Right atrium auricular region (tissue), 2 donors: ENCODE data around the gene CADM2. TPM values are rescaled to one million over a fixed set of nuclear protein-coding genes. Genes with fewer than 3 reads are reported as not detected.

Experiments used
- DNase-seq: peaks from one replicate; pipeline ENCODE4 v3.0.0-alpha.2; 2019; ENCODE audit warnings: low spot score
- H3K27ac ChIP-seq, 2 donors: fragments of 200-600 bp; sonication (generic); 1 replicate in 1 of 2; 2 replicates in 1 of 2; pipeline ENCODE4 v1.5.1; 2016 to 2019
- H3K27me3 ChIP-seq, 2 donors: fragments of 200-600 bp; sonication (generic); one replicate each; pipeline versions ENCODE4 v1.5.1 to v1.6.0; 2017 to 2019
- H3K36me3 ChIP-seq: fragments of 200-600 bp; sonication (generic); one replicate; pipeline ENCODE4 v1.5.1; 2016
- H3K4me1 ChIP-seq, 2 donors: fragments of 200-600 bp; sonication (generic); one replicate each; pipeline versions ENCODE4 v1.5.1 to v1.6.0; 2017 to 2019
- H3K4me3 ChIP-seq, 2 donors: fragments of 200-600 bp; sonication (generic); 1 replicate in 1 of 2; 2 replicates in 1 of 2; pipeline ENCODE4 v1.5.1; 2017 to 2019; ENCODE audit warnings: mild to moderate bottlenecking in 1 of 2, moderate library complexity in 1 of 2
- H3K9me3 ChIP-seq, 2 donors: fragments of 200-600 bp; sonication (generic); one replicate each; pipeline ENCODE4 v1.5.1; 2019
- CTCF ChIP-seq, 2 donors: fragments of 200-600 bp; sonication (generic); IDR thresholded peaks; one replicate each; pipeline ENCODE4 v1.5.1; 2019; ENCODE audit warnings: antibody characterized with exemption in 2 of 2
- total RNA-seq, 2 donors: library from RNA; depleted of rRNA; stranded (reverse); fragments of >200 nt; gene quantifications; one replicate each; pipeline ENCODE4 v1.1.0, GENCODE V29; 2016

CADM2 gene
- total RNA-seq, 2 donors from 2014 or later = 6.5 to 9.5 TPM

- H3K36me3 ChIP-seq = no peaks in the 10 kb centered on the region
- no peaks in the 10 kb centered on the region for H3K4me1 ChIP-seq
- H3K4me3 ChIP-seq = no peak overlapping the region
- H3K9me3 ChIP-seq = no peaks in the 10 kb centered on the region
- DNase-seq = no peak
- no peak for TF ChIP-seq CTCF (IDR thresholded peaks at IDR 0.05)
- no peak overlapping the region for H3K27ac ChIP-seq
- no peaks in the 10 kb centered on the region for H3K27me3 ChIP-seq
Observed at GRCh38 chr3:85077018-85077417, 118.2 kb downstream of the CADM2 start.

- H3K27ac ChIP-seq = no peak overlapping the region
- no peak for TF ChIP-seq CTCF (IDR thresholded peaks at IDR 0.05)
Observed at GRCh38 chr3:85081191-85081906, 122.6 kb downstream of the CADM2 start.

GRCh38 chr3:85090495-85090894 lies 131.7 kb downstream of the CADM2 start:
- Histone ChIP-seq H3K27ac (no peak overlapping the region), H3K9me3 (no peaks in the 10 kb centered on the region), H3K4me1 (no peaks in the 10 kb centered on the region), H3K4me3 (no peak overlapping the region), H3K36me3 (no peaks in the 10 kb centered on the region), H3K27me3 (no peaks in the 10 kb centered on the region)
- TF ChIP-seq CTCF (IDR thresholded peaks at IDR 0.05) = no peak
- no peak for DNase-seq

More at GRCh38 chr3:85081191-85081906, 122.6 kb downstream of the CADM2 start:
- DNase-seq = no peak
- Histone ChIP-seq H3K4me3 (no peak overlapping the region), H3K4me1 (no peaks in the 10 kb centered on the region), H3K36me3 (no peaks in the 10 kb centered on the region), H3K27me3 (no peaks in the 10 kb centered on the region), H3K9me3 (no peaks in the 10 kb centered on the region)

- TF ChIP-seq CTCF (IDR thresholded peaks at IDR 0.05) = no peak
- Histone ChIP-seq H3K4me3 (no peak overlapping the region), H3K27me3 (no peaks in the 10 kb centered on the region), H3K4me1 (no peaks in the 10 kb centered on the region), H3K9me3 (no peaks in the 10 kb centered on the region), H3K27ac (no peak overlapping the region), H3K36me3 (no peaks in the 10 kb centered on the region)
- DNase-seq = no peak
Observed at GRCh38 chr3:85100316-85100715, 141.5 kb downstream of the CADM2 start.

GRCh38 chr3:85102781-85103180 lies 144.0 kb downstream of the CADM2 start:
- H3K27me3 ChIP-seq = no peaks in the 10 kb centered on the region
- no peak overlapping the region for H3K27ac ChIP-seq
- DNase-seq = no peak
- no peaks in the 10 kb centered on the region for H3K36me3 ChIP-seq
- H3K9me3 ChIP-seq = no peaks in the 10 kb centered on the region
- no peaks in the 10 kb centered on the region for H3K4me1 ChIP-seq
- TF ChIP-seq CTCF (IDR thresholded peaks at IDR 0.05) = no peak
- no peak overlapping the region for H3K4me3 ChIP-seq

- Histone ChIP-seq H3K27ac (no peak overlapping the region), H3K4me1 (no peaks in the 10 kb centered on the region), H3K27me3 (no peaks in the 10 kb centered on the region), H3K36me3 (no peaks in the 10 kb centered on the region), H3K4me3 (no peak overlapping the region), H3K9me3 (no peaks in the 10 kb centered on the region)
- TF ChIP-seq CTCF (IDR thresholded peaks at IDR 0.05) = no peak
- no peak for DNase-seq
Observed at GRCh38 chr3:85110393-85110792, 151.6 kb downstream of the CADM2 start.
